Diencephalon (tissue), 1 donor: Measurements from ENCODE around the gene AGAP5. TPM values are rescaled to one million over a fixed set of nuclear protein-coding genes. Genes with fewer than 3 reads are reported as not detected.

ENCODE experiments used
- small RNA-seq: library from RNA; depleted of rRNA; stranded (forward); fragments of <200 nt; gene quantifications from one replicate; pipeline ENCODE3, GENCODE V24; 2014
- total RNA-seq: library from RNA; depleted of rRNA; stranded (reverse); fragments of >200 nt; gene quantifications from one replicate; pipeline ENCODE4 v1.2.3, GENCODE V29; 2014

AGAP5 gene
- 9.9 TPM for total RNA-seq

GRCh38 chr10:73697675-73698159 lies at the start of gene AGAP5:
AGAP5 (minus strand) TSS chr10:73698109; CDS start chr10:73697755, 354 bp downstream.

GRCh38 chr10:73743905-73744663 lies 46.2 kb upstream of the AGAP5 start, which contains the start of gene SEC24C:
SEC24C (plus strand) TSS chr10:73744372; CDS start chr10:73746833, 2,461 bp downstream.

GRCh38 chr10:73655990-73656298 lies 42.0 kb downstream of the AGAP5 start, which contains the start of gene SYNPO2L:
SYNPO2L (minus strand) TSS chr10:73656029; CDS start chr10:73655922, 107 bp downstream.

GRCh38 chr10:73641328-73642060 lies 56.4 kb downstream of the AGAP5 start, which contains the start of gene MYOZ1:
MYOZ1 (minus strand) TSS chr10:73641474; CDS start chr10:73640017, 1,457 bp downstream.

Small RNAs within 50 kb of the gene (small RNA-seq; reads per million reads assigned to genes)
- not detected for gene AC022400.4
- not detected for gene RNA5SP320

Other genes with a start within 250 kb of the AGAP5 start
- 156 TPM for gene PPP3CB, start 202.1 kb downstream of the AGAP5 start, total RNA-seq
- gene USP54, start 106.8 kb downstream of the AGAP5 start, total RNA-seq, result 38.3 TPM
- 0.46 TPM for gene MYOZ1, start 56.6 kb downstream of the AGAP5 start, total RNA-seq
- gene SYNPO2L, start 42.1 kb downstream of the AGAP5 start, total RNA-seq, result not detected
- gene SEC24C, start 46.3 kb upstream of the AGAP5 start, total RNA-seq, result 49.6 TPM
- 20.8 TPM for gene CHCHD1, start 83.9 kb upstream of the AGAP5 start, total RNA-seq
- 46.1 TPM for gene ZSWIM8, start 87.5 kb upstream of the AGAP5 start, total RNA-seq
- gene NDST2, start 113.5 kb upstream of the AGAP5 start, total RNA-seq, result 17.5 TPM
- 85.1 TPM for gene CAMK2G, start 176.4 kb upstream of the AGAP5 start, total RNA-seq
- gene PLAU, start 213.0 kb upstream of the AGAP5 start, total RNA-seq, result 2.1 TPM